Measurements from ENCODE around the gene ALOX5.

Gene ALOX5

DNA sequence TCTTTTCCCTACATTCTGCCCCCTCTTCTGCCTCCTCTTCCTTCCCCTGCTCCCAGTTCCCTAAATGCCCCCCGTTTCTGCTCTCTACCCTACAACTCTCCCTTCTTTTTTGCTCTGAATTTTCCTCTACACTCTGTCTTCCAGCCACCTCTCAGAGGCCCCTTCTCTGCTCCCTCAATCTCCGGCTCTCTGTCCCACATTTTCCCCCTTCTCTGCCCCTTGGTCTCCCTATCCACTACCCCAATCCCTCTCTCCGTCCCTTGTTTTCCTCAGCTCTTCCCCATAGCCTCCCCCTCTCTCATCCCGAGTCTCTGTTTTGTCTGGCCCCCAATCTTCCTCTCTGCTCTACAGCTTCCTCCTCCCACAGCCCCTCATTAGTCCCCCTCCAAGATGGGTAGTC lies 3.3 kb downstream of the ALOX5 start:
- TF ChIP-seq, protein P1, sequence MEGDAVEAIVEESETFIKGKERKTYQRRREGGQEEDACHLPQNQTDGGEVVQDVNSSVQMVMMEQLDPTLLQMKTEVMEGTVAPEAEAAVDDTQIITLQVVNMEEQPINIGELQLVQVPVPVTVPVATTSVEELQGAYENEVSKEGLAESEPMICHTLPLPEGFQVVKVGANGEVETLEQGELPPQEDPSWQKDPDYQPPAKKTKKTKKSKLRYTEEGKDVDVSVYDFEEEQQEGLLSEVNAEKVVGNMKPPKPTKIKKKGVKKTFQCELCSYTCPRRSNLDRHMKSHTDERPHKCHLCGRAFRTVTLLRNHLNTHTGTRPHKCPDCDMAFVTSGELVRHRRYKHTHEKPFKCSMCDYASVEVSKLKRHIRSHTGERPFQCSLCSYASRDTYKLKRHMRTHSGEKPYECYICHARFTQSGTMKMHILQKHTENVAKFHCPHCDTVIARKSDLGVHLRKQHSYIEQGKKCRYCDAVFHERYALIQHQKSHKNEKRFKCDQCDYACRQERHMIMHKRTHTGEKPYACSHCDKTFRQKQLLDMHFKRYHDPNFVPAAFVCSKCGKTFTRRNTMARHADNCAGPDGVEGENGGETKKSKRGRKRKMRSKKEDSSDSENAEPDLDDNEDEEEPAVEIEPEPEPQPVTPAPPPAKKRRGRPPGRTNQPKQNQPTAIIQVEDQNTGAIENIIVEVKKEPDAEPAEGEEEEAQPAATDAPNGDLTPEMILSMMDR (IDR thresholded peaks at IDR 0.05; ENCODE audit: control insufficient read depth, extremely low read depth, insufficient read depth), result no peak

DNA sequence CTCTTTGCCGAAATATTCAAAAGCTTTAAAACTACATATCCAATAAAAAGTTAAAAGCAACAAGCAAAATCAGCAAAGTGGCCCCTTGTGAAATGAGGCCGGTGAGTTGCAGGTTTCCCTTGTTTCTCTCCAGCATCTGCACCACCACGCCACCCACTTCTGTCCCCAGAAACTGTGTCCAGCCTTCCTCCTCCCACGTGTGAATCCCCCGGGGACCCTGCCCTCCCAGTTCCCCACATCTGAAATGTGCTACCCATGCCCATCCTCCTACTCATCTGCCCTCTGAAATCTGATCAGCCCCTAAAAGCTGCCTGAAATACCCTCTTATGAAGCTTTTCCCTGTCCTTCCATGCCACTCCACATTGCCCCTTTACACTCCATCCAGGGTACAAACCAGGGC lies 3.8 kb downstream of the ALOX5 start:
- no peak for DNase-seq (ENCODE audit: low read depth)
- no peak overlapping the region for H3K4me3 ChIP-seq (ENCODE audit: low read depth, low read length)
- TF ChIP-seq, protein P1 (IDR thresholded peaks at IDR 0.05; ENCODE audit: control insufficient read depth, extremely low read depth, insufficient read depth), result no peak

More for the DNA sequence above, 3.3 kb downstream of the ALOX5 start:
- H3K4me3 ChIP-seq (ENCODE audit: low read depth, low read length), result no peak overlapping the region
- no peak for DNase-seq (ENCODE audit: low read depth)

DNA sequence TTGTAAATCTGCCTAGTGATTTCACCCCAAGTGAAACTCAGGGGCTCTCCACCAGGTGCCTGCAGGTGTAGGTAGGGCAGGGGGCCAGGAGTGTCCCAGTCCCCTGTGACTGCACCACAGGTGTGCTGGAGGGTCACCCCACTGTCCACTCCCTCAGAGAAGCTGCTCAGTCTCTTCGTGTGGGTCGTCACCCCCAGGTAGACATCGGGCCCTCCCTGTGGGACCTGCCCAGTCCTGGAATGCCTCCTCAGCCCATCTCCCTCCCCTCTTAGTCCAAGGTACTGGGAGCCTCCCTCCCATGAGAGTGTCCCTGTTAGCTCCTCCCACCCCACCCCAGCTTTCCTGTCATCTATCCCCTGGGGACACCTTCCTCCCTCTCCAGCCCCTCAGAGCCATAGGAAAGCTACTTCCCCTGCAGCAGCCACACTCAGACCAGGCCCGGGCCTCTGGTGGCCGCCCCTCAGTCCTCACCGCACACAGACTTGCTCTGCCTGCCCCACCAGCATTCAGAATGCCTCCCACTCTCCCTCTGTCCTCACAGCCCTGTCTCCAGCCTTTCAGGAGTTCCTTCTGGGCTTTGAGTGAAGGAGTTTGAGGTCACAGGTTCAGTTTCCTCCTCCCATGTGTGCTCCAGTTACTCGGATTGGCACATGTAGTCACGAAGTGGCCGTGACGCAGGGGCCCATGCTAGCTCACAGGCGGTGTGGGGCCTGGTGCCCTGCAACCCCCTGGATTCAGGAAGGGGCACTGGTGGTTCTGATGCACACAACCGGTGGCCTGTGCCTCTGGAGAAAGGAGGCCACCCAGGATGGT lies 5.1 kb downstream of the ALOX5 start:
- no peak for DNase-seq (ENCODE audit: low read depth)

GRCh38 chr10:45379891-45380540 lies 6.0 kb downstream of the ALOX5 start:
- DNase-seq (ENCODE audit: low read depth), result no peak
- H3K4me3 ChIP-seq (ENCODE audit: low read depth, low read length), result no peak overlapping the region
- TF ChIP-seq, protein P1 (IDR thresholded peaks at IDR 0.05; ENCODE audit: control insufficient read depth, extremely low read depth, insufficient read depth), result no peak

More for the DNA sequence above, 5.1 kb downstream of the ALOX5 start:
- TF ChIP-seq, protein P1 (IDR thresholded peaks at IDR 0.05; ENCODE audit: control insufficient read depth, extremely low read depth, insufficient read depth), result no peak
- no peak overlapping the region for H3K4me3 ChIP-seq (ENCODE audit: low read depth, low read length)

DNA sequence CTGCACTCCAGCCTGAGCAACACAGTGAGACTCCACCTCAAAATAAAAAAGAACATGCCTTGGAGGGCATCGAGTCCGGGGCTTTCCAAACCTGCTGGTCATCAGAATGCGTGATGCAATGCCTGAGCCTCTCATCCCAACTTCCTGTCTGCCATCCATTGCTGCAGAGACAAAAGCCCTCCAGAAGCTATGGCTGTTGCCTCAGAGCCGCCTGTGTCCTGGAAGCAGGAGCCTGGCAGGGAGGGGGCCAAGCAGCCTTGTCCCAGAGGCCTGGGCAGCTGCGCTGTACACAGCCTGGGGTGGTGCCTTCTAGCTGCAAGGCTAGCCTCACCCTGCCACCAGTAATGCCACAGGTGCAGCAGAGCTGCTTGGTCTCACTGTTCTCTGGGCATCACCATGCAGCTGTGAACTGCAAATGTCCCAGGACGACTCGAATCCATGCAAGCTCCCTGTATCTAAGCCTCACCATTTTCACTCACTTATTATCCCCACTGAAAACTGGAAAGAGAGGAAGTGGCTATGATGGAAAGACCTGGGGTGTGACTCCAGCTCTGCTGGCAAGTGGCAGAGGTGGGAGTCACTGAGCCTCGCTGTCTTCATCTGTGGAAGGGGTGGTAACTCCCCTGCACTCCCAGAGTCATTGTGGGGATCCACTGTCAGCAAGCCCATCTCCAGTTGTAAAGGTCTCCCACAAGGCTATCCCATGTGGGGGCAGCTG lies 7.0 kb downstream of the ALOX5 start:
- H3K4me3 ChIP-seq (ENCODE audit: low read depth, low read length), result no peak overlapping the region
- DNase-seq (ENCODE audit: low read depth), result no peak
- TF ChIP-seq, protein P1 (IDR thresholded peaks at IDR 0.05; ENCODE audit: control insufficient read depth, extremely low read depth, insufficient read depth), result no peak

DNA sequence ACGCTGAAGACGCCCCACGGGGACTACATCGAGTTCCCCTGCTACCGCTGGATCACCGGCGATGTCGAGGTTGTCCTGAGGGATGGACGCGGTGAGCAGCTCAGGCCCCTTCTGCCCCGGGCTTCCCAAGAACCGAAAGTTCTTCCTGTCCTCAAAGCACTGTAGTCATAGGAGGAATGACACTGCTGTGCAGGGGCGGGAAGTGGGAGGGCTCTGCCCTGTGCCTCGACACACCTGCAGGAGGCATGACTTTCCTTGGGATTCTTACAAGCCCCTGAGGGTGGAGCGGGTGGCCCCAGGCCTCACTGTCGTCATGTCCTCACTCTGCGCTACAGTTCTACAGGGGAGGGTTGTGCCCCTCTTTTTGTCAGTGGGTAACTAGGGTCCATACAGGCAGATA lies 8.6 kb downstream of the ALOX5 start:
- no peak for DNase-seq (ENCODE audit: low read depth)
- TF ChIP-seq, protein P1 (IDR thresholded peaks at IDR 0.05; ENCODE audit: control insufficient read depth, extremely low read depth, insufficient read depth), result no peak
- no peak overlapping the region for H3K4me3 ChIP-seq (ENCODE audit: low read depth, low read length)

All from LNCaP clone FGC (cell line).